Esophagus muscularis mucosa (tissue), 3 donors: ENCODE measurements around the gene SH3PXD2B.

Experiments used
- POLR2A ChIP-seq: fragments of 450-650 bp; IDR thresholded peaks from one replicate; pipeline ENCODE4 v1.6.1; 2017; ENCODE audit warnings: antibody characterized with exemption, moderate library complexity, mild to moderate bottlenecking, low read depth
- TF ChIP-seq, protein P1 (sequence below), 3 experiments: fragments of 200-600 bp in 2 of 3; fragments of 450-650 bp in 1 of 3; sonication (generic) in 2 of 3; IDR thresholded peaks; one replicate each; pipeline ENCODE4 v1.5.1; 2017 to 2019; ENCODE audit warnings: antibody characterized with exemption in 3 of 3, mild to moderate bottlenecking in 2 of 3, moderate library complexity in 1 of 3

- TF ChIP-seq, protein P1, sequence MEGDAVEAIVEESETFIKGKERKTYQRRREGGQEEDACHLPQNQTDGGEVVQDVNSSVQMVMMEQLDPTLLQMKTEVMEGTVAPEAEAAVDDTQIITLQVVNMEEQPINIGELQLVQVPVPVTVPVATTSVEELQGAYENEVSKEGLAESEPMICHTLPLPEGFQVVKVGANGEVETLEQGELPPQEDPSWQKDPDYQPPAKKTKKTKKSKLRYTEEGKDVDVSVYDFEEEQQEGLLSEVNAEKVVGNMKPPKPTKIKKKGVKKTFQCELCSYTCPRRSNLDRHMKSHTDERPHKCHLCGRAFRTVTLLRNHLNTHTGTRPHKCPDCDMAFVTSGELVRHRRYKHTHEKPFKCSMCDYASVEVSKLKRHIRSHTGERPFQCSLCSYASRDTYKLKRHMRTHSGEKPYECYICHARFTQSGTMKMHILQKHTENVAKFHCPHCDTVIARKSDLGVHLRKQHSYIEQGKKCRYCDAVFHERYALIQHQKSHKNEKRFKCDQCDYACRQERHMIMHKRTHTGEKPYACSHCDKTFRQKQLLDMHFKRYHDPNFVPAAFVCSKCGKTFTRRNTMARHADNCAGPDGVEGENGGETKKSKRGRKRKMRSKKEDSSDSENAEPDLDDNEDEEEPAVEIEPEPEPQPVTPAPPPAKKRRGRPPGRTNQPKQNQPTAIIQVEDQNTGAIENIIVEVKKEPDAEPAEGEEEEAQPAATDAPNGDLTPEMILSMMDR (IDR thresholded peaks at IDR 0.05): no peak
- no peak for TF ChIP-seq POLR2A
Measured at GRCh38 chr5:172446336-172447051, 7.8 kb downstream of the SH3PXD2B start.
